Hindlimb muscle (tissue), 1 donor: Measurements from ENCODE around the gene RAF1. TPM values are rescaled to one million over a fixed set of nuclear protein-coding genes. Genes with fewer than 3 reads are reported as not detected.
"Not testable (repeated sequence)": the region's sequence is repeated elsewhere in the genome, so short reads cannot be mapped to it uniquely, and the experiment has no call there.

Experiments
- DNase-seq: peaks from one replicate; pipeline ENCODE4 v3.0.0-alpha.2; 2013
- polyA plus RNA-seq: library from polyadenylated mRNA; unstranded; fragments of 120-200 nt; gene quantifications from one replicate; pipeline ENCODE4 v1.2.1, GENCODE V29; 2013; ENCODE audit not compliant: insufficient read length

The RAF1 gene
- polyA plus RNA-seq, 1 donor: 109 TPM

- DNase-seq: no peak
Measured at GRCh38 chr3:12638105-12638504, 25.8 kb downstream of the RAF1 start.

GRCh38 chr3:12633108-12633507 lies 30.8 kb downstream of the RAF1 start:
- DNase-seq: no peak

GRCh38 chr3:12632523-12632922 lies 31.4 kb downstream of the RAF1 start:
- no peak for DNase-seq

- not testable (repeated sequence) for DNase-seq
Measured at GRCh38 chr3:12630843-12631242, 33.1 kb downstream of the RAF1 start.

GRCh38 chr3:12630292-12630691 lies 33.6 kb downstream of the RAF1 start:
- no peak for DNase-seq

- no peak for DNase-seq
Measured at GRCh38 chr3:12629560-12629959, 34.4 kb downstream of the RAF1 start.

- DNase-seq: no peak
Measured at GRCh38 chr3:12628813-12629212, 35.1 kb downstream of the RAF1 start.

GRCh38 chr3:12627370-12627769 lies 36.5 kb downstream of the RAF1 start:
- no peak for DNase-seq

GRCh38 chr3:12624964-12625363 lies 39.0 kb downstream of the RAF1 start:
- DNase-seq: not testable (repeated sequence)

GRCh38 chr3:12624056-12624455 lies 39.9 kb downstream of the RAF1 start:
- no peak for DNase-seq

- no peak for DNase-seq
Measured at GRCh38 chr3:12622335-12622734, 41.6 kb downstream of the RAF1 start.

GRCh38 chr3:12620729-12621128 lies 43.2 kb downstream of the RAF1 start:
- no peak for DNase-seq

- no peak for DNase-seq
Measured at GRCh38 chr3:12620305-12620704, 43.6 kb downstream of the RAF1 start.

GRCh38 chr3:12618426-12618825 lies 45.5 kb downstream of the RAF1 start:
- DNase-seq: no peak

GRCh38 chr3:12615266-12615665 lies 48.7 kb downstream of the RAF1 start:
- no peak for DNase-seq

GRCh38 chr3:12613250-12613649 lies 50.7 kb downstream of the RAF1 start:
- DNase-seq: no peak

- no peak for DNase-seq
Measured at GRCh38 chr3:12612514-12613226, 51.2 kb downstream of the RAF1 start.

GRCh38 chr3:12611117-12611516 lies 52.8 kb downstream of the RAF1 start:
- no peak for DNase-seq

GRCh38 chr3:12608376-12608775 lies 55.5 kb downstream of the RAF1 start:
- no peak for DNase-seq

- DNase-seq: no peak
Measured at GRCh38 chr3:12603969-12604368, 59.9 kb downstream of the RAF1 start.

GRCh38 chr3:12601072-12601471 lies 62.8 kb downstream of the RAF1 start:
- no peak for DNase-seq

GRCh38 chr3:12598890-12599289 lies 65.0 kb downstream of the RAF1 start:
- DNase-seq: no peak

- no peak for DNase-seq
Measured at GRCh38 chr3:12593473-12593872, 70.4 kb downstream of the RAF1 start.

- no peak for DNase-seq
Measured at GRCh38 chr3:12591997-12592715, 71.8 kb downstream of the RAF1 start.
